Progenitor cell of endocrine pancreas (in vitro differentiated cells): Measurements from ENCODE around the gene PAPSS1. TPM values are rescaled to one million over a fixed set of nuclear protein-coding genes. Genes with fewer than 3 reads are reported as not detected.

Source experiments
- DNase-seq: peaks from one replicate; pipeline ENCODE4 v3.0.0; 2021; ENCODE audit warnings: low spot score; ENCODE audit not compliant: unreplicated experiment
- H3K27ac Mint-ChIP-seq: 2 replicates; pipeline ENCODE4 v1.8.0; 2021; ENCODE audit warnings: mild to moderate bottlenecking, moderate library complexity, mixed read lengths
- H3K27me3 Mint-ChIP-seq: 2 replicates; pipeline ENCODE4 v1.8.0; 2021; ENCODE audit warnings: mixed read lengths
- H3K36me3 Mint-ChIP-seq: 2 replicates; pipeline ENCODE4 v1.8.0; 2022; ENCODE audit warnings: mixed read lengths; ENCODE audit not compliant: insufficient read depth
- H3K4me1 Mint-ChIP-seq: 2 replicates; pipeline ENCODE4 v1.8.0; 2021; ENCODE audit warnings: low read depth, mixed read lengths
- H3K4me3 Mint-ChIP-seq: 2 replicates; pipeline ENCODE4 v1.8.0; 2021; ENCODE audit warnings: low read depth, mild to moderate bottlenecking, moderate library complexity, mixed read lengths
- H3K9me3 Mint-ChIP-seq: 2 replicates; pipeline ENCODE4 v1.8.0; 2021; ENCODE audit warnings: low read depth, mixed read lengths
- total RNA-seq: library from RNA; stranded (reverse); gene quantifications from 2 replicates; pipeline ENCODE4 v1.2.1, GENCODE V29; 2021
- TF ChIP-seq, protein P1 (sequence below): fragments of 200-600 bp; sonication (generic); IDR thresholded peaks from one replicate; pipeline ENCODE4 v1.5.0; 2021; ENCODE audit warnings: antibody characterized with exemption, mild to moderate bottlenecking; ENCODE audit not compliant: unreplicated experiment

Gene PAPSS1
- total RNA-seq, 1 donor from 2014 or later, result 136 TPM

DNA sequence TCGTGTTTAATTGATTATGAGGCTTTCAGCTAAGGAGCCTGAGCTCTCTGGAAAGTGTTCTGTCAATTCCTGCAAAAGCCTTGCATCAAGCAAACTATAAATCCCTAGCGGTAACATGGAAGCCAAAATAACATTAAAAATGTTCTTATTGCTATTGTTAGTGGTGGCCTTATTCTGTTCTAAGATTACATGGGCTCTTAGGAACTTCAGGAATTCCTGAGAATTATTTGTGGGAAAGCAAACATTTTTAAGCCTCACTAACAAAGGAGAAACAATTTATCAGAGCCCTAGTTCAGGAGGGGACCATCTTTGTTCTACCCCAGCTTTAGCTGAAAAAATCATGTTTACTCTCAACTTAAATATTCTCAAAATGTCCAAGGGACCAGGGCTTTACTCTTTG, 119.6 kb downstream of the PAPSS1 start:
- Mint-ChIP-seq H3K36me3 (no peaks in the 10 kb centered on the region), H3K27ac (peak overlapping the region; percentile 91), H3K27me3 (no peaks in the 10 kb centered on the region), H3K9me3 (no peaks in the 10 kb centered on the region), H3K4me3 (no peak overlapping the region), H3K4me1 (peaks cover 14% of the 10 kb centered on the region)
- DNase-seq, result no peak
- TF ChIP-seq, protein P1, sequence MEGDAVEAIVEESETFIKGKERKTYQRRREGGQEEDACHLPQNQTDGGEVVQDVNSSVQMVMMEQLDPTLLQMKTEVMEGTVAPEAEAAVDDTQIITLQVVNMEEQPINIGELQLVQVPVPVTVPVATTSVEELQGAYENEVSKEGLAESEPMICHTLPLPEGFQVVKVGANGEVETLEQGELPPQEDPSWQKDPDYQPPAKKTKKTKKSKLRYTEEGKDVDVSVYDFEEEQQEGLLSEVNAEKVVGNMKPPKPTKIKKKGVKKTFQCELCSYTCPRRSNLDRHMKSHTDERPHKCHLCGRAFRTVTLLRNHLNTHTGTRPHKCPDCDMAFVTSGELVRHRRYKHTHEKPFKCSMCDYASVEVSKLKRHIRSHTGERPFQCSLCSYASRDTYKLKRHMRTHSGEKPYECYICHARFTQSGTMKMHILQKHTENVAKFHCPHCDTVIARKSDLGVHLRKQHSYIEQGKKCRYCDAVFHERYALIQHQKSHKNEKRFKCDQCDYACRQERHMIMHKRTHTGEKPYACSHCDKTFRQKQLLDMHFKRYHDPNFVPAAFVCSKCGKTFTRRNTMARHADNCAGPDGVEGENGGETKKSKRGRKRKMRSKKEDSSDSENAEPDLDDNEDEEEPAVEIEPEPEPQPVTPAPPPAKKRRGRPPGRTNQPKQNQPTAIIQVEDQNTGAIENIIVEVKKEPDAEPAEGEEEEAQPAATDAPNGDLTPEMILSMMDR, result no peak

DNA sequence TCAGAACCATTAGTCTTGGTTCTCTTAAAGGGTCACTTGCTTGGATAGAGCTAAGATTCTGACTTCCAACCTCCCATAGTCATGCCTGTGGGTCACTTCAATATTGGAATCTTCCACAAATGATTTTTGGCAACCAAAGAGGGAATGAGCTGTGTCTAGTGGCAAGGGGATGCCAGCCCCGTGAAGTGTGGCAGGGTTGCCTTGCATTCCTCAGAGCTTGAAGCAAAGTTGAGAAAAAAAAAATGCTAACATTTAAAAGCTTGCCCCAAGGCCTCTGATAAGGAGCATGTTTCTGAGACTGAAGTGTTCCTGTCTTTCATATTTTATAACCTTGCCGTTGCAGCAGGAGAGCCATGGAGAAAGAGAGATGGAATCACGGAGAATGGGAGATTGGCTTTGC, 120.2 kb downstream of the PAPSS1 start:
- H3K27ac Mint-ChIP-seq, result peak overlapping the region; percentile 91
- H3K9me3 Mint-ChIP-seq, result no peaks in the 10 kb centered on the region
- TF ChIP-seq, protein P1, result no peak
- no peak overlapping the region for H3K4me3 Mint-ChIP-seq
- no peaks in the 10 kb centered on the region for H3K36me3 Mint-ChIP-seq
- no peaks in the 10 kb centered on the region for H3K27me3 Mint-ChIP-seq
- H3K4me1 Mint-ChIP-seq, result peaks cover 14% of the 10 kb centered on the region
- no peak for DNase-seq

DNA sequence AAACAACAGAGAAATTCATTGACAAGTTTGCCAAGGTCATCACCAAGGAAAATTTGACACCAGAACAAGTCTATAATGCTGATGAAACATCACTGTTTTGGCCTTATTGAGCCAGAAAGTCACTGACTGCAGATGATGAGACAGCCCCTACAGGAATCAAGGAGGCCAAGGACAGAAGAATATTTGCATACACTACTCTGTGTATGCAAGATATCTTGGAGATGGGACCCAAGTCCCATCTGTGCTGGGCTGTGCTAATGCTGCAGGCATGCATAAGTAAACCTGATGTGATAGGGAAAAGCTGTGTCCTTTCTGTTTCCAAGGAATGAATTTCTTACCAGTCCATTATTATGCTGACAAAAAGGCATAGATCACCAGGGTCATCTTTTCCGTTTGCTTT, 126.8 kb downstream of the PAPSS1 start:
- Mint-ChIP-seq H3K36me3 (no peaks in the 10 kb centered on the region), H3K4me1 (no peaks in the 10 kb centered on the region), H3K9me3 (peaks cover 4% of the 10 kb centered on the region), H3K27ac (no peak overlapping the region), H3K4me3 (no peak overlapping the region), H3K27me3 (no peaks in the 10 kb centered on the region)
- TF ChIP-seq, protein P1, result no peak
- DNase-seq, result no peak

DNA sequence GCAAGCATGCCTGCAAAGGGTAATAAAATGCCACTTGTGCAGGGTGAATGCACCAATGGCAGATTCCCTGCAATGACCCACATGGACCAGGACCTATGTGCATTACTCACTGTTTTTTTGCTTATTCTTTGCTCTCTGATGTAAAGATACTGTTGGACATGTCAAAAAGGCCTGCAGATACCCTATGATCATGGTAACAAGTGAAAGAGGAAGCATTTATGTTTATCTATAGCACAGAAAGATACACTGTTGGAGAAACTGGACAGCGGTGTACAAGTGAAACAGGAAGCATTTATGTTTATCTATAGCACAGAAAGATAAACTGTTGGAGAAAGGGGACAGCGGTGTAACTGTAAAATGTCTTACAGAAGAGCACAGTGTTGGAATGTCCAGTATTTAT, 127.5 kb downstream of the PAPSS1 start:
- TF ChIP-seq, protein P1, result no peak
- Mint-ChIP-seq H3K27ac (no peak overlapping the region), H3K4me3 (no peak overlapping the region), H3K27me3 (no peaks in the 10 kb centered on the region), H3K36me3 (no peaks in the 10 kb centered on the region), H3K9me3 (peaks cover 4% of the 10 kb centered on the region), H3K4me1 (no peaks in the 10 kb centered on the region)
- no peak for DNase-seq

DNA sequence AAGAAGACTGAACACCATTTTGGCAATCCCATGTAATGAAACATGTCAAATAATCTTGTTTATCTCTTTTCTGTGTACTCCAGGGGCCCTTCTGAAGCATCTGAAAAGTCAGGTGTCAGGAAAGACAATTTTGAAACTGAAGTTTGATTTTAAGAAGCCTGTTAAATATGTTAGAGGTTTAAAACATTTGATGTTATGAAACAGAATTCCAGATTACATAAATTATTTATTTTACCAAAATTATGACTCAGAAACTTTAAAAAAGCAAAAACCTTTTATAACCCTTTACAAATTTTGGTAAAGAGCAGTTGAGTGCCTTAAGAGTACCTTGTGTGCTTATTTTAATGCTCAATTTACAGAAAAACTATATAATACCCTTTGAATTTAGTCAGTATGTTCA, 130.8 kb downstream of the PAPSS1 start:
- H3K9me3 Mint-ChIP-seq, result peaks cover 6% of the 10 kb centered on the region
- H3K4me3 Mint-ChIP-seq, result no peak overlapping the region
- TF ChIP-seq, protein P1, result no peak
- no peaks in the 10 kb centered on the region for H3K4me1 Mint-ChIP-seq
- no peaks in the 10 kb centered on the region for H3K27me3 Mint-ChIP-seq
- no peak for DNase-seq
- H3K36me3 Mint-ChIP-seq, result no peaks in the 10 kb centered on the region
- H3K27ac Mint-ChIP-seq, result no peak overlapping the region

DNA sequence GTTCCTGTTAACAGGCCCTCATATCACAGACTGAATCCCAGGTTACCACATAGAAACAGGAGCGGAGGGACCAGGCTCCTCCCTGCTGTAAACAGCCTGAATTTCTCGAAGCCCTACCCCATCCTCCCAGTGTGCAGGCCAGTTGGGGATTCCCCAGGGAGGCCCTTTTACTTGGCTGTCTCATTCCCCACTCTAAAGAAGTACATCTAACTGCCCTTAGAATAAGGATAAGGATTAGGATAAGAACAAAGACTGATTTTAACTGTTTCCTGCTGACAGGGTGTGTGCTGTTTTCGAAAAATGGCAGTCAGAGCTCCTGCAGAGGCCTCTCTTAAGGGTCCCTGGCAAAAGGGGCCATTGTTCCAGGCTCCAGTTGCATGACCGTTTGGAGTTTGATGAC, 133.7 kb downstream of the PAPSS1 start:
- Mint-ChIP-seq H3K27me3 (no peaks in the 10 kb centered on the region), H3K27ac (no peak overlapping the region), H3K9me3 (peaks cover 21% of the 10 kb centered on the region), H3K4me3 (no peak overlapping the region), H3K4me1 (no peaks in the 10 kb centered on the region), H3K36me3 (no peaks in the 10 kb centered on the region)
- TF ChIP-seq, protein P1, result no peak
- DNase-seq, result no peak
